GM12801 (cell line): ENCODE measurements around the gene TEP1.

ENCODE experiments used
- CTCF ChIP-seq: IDR thresholded peaks from one replicate; pipeline ENCODE4 v1.5.1; 2011; ENCODE audit warnings: control low read depth; ENCODE audit not compliant: insufficient read length; ENCODE audit errors: extremely low read depth

Gene TEP1

GRCh38 chr14:20331053-20331613 lies 82.2 kb downstream of the TEP1 start:
- TF ChIP-seq CTCF, result no peak

DNA sequence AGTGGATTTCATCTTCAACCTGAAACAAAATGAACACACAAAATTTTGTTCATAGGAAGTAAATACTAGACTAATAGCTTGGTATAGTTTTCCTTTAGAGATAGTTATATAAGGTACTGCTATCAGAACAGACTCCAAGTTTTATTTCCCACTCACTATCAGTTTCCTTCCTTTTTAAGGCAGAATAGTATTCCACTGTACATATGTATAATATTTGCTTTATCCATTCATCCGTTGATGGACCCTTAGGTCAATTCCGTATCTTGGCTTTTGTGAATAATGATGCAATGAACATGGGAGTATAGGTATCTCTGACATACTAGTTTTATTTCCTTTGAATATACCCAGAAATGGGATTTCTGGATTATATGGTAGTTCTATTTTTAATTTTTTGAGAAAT lies 83.9 kb downstream of the TEP1 start:
- no peak for TF ChIP-seq CTCF

DNA sequence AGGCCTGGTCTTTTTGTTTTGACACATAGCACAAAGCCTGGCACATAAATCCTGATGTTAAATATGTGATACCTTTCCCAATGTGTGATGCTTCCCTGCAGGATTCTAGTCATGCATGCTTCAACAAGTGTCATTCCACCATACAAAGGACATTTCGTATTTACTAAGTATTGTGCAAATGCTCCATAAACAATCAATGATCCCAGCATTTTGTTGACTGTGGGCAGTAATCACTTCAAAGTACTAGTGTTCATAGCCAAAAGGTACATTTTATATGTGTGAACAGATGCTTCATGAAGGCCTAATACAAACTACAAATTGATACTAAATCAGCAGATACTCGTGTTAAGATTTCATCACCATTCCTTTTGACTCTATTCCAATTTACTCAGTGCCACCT lies 84.6 kb downstream of the TEP1 start:
- TF ChIP-seq CTCF, result no peak

GRCh38 chr14:20327005-20327869 lies 86.1 kb downstream of the TEP1 start:
- no peak for TF ChIP-seq CTCF

DNA sequence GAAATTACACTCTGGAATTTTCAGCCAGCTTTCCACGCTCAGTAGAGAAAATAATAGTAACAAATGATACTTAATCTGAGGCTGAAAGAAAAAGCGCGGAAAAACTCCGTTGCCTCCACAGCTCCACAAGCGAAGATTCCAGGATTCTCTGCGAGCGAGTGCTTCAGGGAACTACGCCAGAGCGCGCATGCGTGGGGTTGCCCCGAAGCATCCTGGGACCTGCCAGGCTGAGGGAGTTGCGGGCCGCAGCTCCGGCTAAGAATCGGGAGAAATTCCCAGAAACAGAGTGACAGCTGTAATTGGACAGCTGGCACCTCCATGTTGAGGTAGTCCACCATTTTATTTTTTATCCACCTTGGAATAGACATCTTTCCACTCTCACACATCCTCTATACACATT lies 95.6 kb downstream of the TEP1 start:
- TF ChIP-seq CTCF, result no peak
